ENCODE data around the gene SEMA6A. TPM values are rescaled to one million over a fixed set of nuclear protein-coding genes. Genes with fewer than 3 reads are reported as not detected.

The SEMA6A gene
- total and polyA plus RNA-seq, 9 of the 15 experiments (the other 6 are each of a cell fraction or from before 2014, with no cell fraction given): 0.04 to 0.42 (median 0.18) TPM; not detected in 5

DNA sequence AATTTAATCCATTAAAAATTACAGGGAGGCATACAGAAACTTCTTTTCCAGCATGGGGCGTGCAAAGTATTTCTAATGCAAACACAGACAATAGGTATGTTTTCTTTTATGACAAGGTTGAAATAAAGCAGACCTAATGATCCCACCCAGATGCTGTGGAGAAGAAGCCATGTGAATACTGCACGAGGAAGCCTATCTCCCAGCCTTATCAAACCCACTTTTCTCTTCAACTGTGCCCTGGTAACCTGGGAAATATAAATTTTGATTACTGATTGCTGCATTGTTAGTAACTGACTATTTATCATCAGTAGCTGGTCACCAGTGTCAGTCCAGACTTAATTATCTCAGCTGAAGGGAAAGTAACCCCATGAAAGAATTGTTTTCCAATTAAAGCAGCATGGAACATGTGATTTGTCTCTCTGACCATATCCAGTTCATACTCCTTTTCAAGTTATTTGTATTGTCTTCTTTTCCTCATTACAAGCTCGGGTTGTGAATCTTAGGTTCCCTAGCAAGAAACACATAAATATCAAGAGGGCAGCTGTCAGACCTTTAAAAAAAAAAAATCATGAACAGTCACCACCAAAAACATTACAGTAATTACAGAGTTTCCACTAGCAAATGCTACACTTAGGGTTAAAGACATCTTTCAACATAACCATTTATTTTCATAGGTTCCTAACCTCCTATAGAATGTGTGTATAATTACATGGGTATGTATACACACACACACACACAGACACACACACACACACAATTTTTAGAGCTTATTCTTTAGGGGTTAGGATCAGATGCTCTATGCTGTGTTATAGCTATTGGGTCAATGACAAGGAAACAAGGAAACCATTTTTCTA is 50.3 kb downstream of the SEMA6A start (continued):
- TF ChIP-seq, protein P1, sequence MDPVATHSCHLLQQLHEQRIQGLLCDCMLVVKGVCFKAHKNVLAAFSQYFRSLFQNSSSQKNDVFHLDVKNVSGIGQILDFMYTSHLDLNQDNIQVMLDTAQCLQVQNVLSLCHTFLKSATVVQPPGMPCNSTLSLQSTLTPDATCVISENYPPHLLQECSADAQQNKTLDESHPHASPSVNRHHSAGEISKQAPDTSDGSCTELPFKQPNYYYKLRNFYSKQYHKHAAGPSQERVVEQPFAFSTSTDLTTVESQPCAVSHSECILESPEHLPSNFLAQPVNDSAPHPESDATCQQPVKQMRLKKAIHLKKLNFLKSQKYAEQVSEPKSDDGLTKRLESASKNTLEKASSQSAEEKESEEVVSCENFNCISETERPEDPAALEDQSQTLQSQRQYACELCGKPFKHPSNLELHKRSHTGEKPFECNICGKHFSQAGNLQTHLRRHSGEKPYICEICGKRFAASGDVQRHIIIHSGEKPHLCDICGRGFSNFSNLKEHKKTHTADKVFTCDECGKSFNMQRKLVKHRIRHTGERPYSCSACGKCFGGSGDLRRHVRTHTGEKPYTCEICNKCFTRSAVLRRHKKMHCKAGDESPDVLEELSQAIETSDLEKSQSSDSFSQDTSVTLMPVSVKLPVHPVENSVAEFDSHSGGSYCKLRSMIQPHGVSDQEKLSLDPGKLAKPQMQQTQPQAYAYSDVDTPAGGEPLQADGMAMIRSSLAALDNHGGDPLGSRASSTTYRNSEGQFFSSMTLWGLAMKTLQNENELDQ (CRISPR knock-in tag; IDR thresholded peaks at IDR 0.05; ENCODE audit: borderline replicate concordance): no peak
- TF ChIP-seq NRF1 (conservative IDR thresholded peaks at IDR 0.05 in 1 of 2, IDR thresholded peaks at IDR 0.05 in 1 of 2) (no peak), NR3C1 (CRISPR knock-in tag; IDR thresholded peaks at IDR 0.05) (no peak), POLR3G (IDR thresholded peaks at IDR 0.05; ENCODE audit: extremely low read depth, insufficient read length, insufficient replicate concordance) (no peak), CBX3 (IDR thresholded peaks at IDR 0.05; ENCODE audit: borderline replicate concordance in 1 of 2, low read length in 2 of 2) (no peak), ZNF511 (CRISPR knock-in tag; IDR thresholded peaks at IDR 0.05) (no peak)
- TF ChIP-seq, protein P2, sequence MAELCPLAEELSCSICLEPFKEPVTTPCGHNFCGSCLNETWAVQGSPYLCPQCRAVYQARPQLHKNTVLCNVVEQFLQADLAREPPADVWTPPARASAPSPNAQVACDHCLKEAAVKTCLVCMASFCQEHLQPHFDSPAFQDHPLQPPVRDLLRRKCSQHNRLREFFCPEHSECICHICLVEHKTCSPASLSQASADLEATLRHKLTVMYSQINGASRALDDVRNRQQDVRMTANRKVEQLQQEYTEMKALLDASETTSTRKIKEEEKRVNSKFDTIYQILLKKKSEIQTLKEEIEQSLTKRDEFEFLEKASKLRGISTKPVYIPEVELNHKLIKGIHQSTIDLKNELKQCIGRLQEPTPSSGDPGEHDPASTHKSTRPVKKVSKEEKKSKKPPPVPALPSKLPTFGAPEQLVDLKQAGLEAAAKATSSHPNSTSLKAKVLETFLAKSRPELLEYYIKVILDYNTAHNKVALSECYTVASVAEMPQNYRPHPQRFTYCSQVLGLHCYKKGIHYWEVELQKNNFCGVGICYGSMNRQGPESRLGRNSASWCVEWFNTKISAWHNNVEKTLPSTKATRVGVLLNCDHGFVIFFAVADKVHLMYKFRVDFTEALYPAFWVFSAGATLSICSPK (IDR thresholded peaks at IDR 0.05; ENCODE audit: borderline replicate concordance): no peak
- TF ChIP-seq, protein P3, sequence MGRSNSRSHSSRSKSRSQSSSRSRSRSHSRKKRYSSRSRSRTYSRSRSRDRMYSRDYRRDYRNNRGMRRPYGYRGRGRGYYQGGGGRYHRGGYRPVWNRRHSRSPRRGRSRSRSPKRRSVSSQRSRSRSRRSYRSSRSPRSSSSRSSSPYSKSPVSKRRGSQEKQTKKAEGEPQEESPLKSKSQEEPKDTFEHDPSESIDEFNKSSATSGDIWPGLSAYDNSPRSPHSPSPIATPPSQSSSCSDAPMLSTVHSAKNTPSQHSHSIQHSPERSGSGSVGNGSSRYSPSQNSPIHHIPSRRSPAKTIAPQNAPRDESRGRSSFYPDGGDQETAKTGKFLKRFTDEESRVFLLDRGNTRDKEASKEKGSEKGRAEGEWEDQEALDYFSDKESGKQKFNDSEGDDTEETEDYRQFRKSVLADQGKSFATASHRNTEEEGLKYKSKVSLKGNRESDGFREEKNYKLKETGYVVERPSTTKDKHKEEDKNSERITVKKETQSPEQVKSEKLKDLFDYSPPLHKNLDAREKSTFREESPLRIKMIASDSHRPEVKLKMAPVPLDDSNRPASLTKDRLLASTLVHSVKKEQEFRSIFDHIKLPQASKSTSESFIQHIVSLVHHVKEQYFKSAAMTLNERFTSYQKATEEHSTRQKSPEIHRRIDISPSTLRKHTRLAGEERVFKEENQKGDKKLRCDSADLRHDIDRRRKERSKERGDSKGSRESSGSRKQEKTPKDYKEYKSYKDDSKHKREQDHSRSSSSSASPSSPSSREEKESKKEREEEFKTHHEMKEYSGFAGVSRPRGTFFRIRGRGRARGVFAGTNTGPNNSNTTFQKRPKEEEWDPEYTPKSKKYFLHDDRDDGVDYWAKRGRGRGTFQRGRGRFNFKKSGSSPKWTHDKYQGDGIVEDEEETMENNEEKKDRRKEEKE (IDR thresholded peaks at IDR 0.05; ENCODE audit: borderline replicate concordance in 1 of 2, control insufficient read depth in 1 of 2, low read depth in 2 of 2, low read length in 1 of 2): no peak
- TF ChIP-seq, protein P4, sequence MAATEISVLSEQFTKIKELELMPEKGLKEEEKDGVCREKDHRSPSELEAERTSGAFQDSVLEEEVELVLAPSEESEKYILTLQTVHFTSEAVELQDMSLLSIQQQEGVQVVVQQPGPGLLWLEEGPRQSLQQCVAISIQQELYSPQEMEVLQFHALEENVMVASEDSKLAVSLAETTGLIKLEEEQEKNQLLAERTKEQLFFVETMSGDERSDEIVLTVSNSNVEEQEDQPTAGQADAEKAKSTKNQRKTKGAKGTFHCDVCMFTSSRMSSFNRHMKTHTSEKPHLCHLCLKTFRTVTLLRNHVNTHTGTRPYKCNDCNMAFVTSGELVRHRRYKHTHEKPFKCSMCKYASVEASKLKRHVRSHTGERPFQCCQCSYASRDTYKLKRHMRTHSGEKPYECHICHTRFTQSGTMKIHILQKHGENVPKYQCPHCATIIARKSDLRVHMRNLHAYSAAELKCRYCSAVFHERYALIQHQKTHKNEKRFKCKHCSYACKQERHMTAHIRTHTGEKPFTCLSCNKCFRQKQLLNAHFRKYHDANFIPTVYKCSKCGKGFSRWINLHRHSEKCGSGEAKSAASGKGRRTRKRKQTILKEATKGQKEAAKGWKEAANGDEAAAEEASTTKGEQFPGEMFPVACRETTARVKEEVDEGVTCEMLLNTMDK (IDR thresholded peaks at IDR 0.05; ENCODE audit: borderline replicate concordance, insufficient read depth, low read depth, low read length, poor library complexity, severe bottlenecking): no peak

Measured in K562 (cell line).